GM15510 (cell line): ENCODE results near the gene PLCB4.

Experiments
- POLR2A ChIP-seq: IDR thresholded peaks from 3 replicates; pipeline ENCODE4 v1.6.1; 2011; ENCODE audit warnings: borderline replicate concordance; ENCODE audit not compliant: insufficient read length; ENCODE audit errors: extremely low read depth

PLCB4 gene

GRCh38 chr20:9367328-9367727 lies 298.4 kb downstream of the PLCB4 start:
- TF ChIP-seq POLR2A = no peak

GRCh38 chr20:9367746-9368145 lies 298.9 kb downstream of the PLCB4 start:
- no peak for TF ChIP-seq POLR2A

GRCh38 chr20:9368893-9369292 lies 300.0 kb downstream of the PLCB4 start:
- TF ChIP-seq POLR2A = no peak

GRCh38 chr20:9369557-9369956 lies 300.7 kb downstream of the PLCB4 start:
- no peak for TF ChIP-seq POLR2A

- no peak for TF ChIP-seq POLR2A
Measured at GRCh38 chr20:9374072-9374471, 305.2 kb downstream of the PLCB4 start.

- TF ChIP-seq POLR2A = no peak
Measured at GRCh38 chr20:9374480-9374879, 305.6 kb downstream of the PLCB4 start.

GRCh38 chr20:9375221-9375681 lies 306.4 kb downstream of the PLCB4 start:
- no peak for TF ChIP-seq POLR2A

GRCh38 chr20:9377007-9377406 lies 308.1 kb downstream of the PLCB4 start:
- no peak for TF ChIP-seq POLR2A

- TF ChIP-seq POLR2A = no peak
Measured at GRCh38 chr20:9388160-9388812, 319.4 kb downstream of the PLCB4 start.

GRCh38 chr20:9388813-9389161 lies 319.9 kb downstream of the PLCB4 start:
- no peak for TF ChIP-seq POLR2A

GRCh38 chr20:9389346-9389745 lies 320.5 kb downstream of the PLCB4 start:
- TF ChIP-seq POLR2A = no peak

- no peak for TF ChIP-seq POLR2A
Measured at GRCh38 chr20:9390441-9390840, 321.6 kb downstream of the PLCB4 start.

- no peak for TF ChIP-seq POLR2A
Measured at GRCh38 chr20:9392892-9393857, 324.3 kb downstream of the PLCB4 start.

GRCh38 chr20:9395971-9396370 lies 327.1 kb downstream of the PLCB4 start:
- TF ChIP-seq POLR2A = no peak

GRCh38 chr20:9397928-9398327 lies 329.0 kb downstream of the PLCB4 start:
- TF ChIP-seq POLR2A = no peak

- no peak for TF ChIP-seq POLR2A
Measured at GRCh38 chr20:9398882-9399281, 330.0 kb downstream of the PLCB4 start.
